HG03175 (cell line): ENCODE measurements around the gene PPP2R3A.
"Not testable (repeated sequence)": the region's sequence is repeated elsewhere in the genome, so short reads cannot be mapped to it uniquely, and the experiment has no call there.

ENCODE experiments used
- ATAC-seq: cut with Tn5 transposase; IDR thresholded peaks from one replicate; pipeline ENCODE4 v1.9.1; 2021; ENCODE audit warnings: mild to moderate bottlenecking, moderate library complexity; ENCODE audit not compliant: unreplicated experiment

Gene PPP2R3A, protein sequence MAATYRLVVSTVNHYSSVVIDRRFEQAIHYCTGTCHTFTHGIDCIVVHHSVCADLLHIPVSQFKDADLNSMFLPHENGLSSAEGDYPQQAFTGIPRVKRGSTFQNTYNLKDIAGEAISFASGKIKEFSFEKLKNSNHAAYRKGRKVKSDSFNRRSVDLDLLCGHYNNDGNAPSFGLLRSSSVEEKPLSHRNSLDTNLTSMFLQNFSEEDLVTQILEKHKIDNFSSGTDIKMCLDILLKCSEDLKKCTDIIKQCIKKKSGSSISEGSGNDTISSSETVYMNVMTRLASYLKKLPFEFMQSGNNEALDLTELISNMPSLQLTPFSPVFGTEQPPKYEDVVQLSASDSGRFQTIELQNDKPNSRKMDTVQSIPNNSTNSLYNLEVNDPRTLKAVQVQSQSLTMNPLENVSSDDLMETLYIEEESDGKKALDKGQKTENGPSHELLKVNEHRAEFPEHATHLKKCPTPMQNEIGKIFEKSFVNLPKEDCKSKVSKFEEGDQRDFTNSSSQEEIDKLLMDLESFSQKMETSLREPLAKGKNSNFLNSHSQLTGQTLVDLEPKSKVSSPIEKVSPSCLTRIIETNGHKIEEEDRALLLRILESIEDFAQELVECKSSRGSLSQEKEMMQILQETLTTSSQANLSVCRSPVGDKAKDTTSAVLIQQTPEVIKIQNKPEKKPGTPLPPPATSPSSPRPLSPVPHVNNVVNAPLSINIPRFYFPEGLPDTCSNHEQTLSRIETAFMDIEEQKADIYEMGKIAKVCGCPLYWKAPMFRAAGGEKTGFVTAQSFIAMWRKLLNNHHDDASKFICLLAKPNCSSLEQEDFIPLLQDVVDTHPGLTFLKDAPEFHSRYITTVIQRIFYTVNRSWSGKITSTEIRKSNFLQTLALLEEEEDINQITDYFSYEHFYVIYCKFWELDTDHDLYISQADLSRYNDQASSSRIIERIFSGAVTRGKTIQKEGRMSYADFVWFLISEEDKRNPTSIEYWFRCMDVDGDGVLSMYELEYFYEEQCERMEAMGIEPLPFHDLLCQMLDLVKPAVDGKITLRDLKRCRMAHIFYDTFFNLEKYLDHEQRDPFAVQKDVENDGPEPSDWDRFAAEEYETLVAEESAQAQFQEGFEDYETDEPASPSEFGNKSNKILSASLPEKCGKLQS (N-terminal part only)

DNA sequence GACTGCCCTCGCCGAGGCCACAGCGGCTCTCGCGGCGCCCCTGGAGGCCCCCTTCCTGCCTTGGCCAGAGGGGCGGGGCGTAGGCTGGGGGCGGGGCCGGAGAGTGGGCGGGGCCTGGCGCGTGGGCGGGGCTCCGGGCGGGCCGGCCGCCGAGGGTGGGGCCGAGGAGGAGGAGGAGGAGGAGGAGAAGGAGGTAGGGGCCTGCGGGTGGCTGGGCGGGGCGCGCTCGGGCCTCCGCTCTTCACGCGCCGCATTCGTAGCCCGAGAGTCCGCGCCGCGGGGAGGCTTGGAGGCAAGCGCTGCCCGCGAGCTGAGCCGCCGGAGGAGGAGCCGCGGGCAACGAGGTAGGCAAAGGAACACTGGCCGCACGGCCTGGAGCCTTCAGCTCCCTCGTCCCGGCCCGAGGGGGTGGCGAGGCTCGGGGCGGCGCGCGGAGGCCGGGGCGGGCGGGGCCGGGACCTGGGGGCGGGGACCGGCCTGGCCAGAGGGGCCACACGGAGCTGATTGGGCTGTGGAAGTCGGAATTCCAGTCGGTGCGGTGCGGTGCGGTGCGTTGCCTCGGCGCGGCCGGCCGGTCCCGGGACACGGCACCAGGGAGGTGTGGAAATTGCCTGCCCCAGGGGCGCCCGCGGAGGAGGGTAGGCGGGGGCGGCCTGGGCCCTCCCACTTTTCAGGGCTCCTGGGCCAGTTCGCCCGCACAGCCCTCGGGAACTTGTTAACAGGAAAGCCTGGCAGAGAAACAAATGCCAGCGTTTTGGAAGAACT lies at the start of gene PPP2R3A:
TSS of gene PPP2R3A (plus strand) at position 223 of the 765 bp plus-strand sequence. CDS start 35,771 bp downstream, outside the sequence.
- peak; percentile 80 for ATAC-seq

DNA sequence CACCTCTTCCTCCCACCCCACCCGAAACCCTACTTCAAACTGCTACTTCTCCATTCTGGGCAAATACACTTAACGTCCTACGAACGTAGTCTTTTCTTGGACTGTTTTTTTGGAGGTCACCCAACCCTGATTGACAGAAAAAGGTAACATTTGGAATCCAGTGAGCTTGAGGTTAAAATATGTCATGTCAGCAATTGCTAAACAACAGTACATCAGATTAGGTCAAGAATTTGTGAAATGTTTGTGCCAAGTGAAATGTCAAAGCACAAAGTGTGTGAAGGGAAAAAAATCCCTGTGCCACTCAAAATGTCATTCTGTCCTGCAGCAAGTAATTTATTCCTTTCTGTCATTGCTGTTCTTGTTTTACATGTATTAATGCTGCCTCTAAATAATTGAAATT lies 49.2 kb upstream of the PPP2R3A start:
- ATAC-seq: no peak

DNA sequence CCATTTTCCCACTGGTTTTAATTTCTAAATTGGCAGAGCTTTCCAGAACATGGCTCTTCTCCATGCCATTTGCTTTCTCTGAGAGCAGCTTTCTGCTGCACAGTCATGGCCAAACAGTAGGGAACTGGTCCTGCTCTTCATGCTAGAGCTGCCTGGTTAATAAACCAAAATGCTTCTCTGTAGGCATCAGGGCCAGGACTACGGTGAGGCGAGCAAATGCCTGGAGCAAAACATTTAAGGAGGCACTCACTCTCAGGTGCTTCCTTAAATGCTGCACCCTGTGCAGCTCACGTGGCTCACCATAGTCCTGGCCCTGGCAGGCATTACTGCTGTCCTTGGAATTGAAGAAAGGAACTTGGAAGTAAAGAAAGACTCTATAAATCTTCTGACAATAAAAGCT lies 48.5 kb upstream of the PPP2R3A start:
- ATAC-seq: no peak

DNA sequence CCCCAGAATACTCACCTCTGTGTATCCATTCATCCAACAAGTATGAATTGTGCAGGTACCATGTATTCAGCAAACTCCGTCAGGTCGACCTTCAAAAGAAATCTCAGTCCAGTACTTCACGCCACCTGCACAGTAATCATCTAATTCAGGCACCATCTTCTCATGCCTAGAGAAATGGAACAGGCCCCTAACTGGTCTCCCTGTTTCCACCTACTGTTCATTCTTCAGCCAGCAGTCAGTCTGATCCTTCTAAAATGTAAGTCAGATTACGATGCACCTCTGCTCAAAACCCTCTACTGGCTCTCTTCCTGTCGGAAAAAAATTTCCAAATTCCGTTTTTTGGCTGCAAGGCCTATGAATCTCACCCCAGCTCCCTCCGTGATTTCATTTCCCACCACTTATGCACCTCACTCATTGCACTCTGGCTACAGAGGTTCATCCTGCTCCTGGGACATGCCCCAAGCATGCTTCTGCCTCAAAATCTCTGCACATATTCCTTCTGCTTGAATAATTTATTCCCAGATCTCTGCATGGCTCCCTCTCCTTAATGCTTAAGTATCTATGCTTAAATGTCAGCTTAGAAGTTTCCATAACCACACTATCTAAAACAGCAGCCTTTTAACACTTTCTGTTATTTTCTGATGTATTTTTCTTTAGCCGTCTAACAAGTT lies 47.5 kb upstream of the PPP2R3A start:
- no peak for ATAC-seq

DNA sequence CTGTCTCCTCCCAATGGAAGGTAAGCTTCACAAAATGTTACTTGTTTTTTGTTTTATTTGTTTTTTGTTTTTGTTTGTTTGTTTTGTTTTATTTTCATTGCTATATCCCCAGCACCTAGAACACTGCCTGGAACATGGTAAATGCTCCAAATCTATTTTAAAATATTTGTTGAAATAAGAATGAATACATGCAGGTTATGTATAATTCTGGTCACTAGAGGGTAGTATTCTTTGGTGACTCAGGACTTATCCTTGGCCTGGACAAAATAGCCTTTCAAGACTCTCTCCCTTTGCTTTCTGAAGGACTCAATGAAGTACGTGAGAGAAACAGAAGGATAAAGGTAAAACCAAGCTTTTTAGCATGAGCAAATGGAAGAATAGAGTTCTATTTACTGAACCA lies 46.9 kb upstream of the PPP2R3A start:
- no peak for ATAC-seq

DNA sequence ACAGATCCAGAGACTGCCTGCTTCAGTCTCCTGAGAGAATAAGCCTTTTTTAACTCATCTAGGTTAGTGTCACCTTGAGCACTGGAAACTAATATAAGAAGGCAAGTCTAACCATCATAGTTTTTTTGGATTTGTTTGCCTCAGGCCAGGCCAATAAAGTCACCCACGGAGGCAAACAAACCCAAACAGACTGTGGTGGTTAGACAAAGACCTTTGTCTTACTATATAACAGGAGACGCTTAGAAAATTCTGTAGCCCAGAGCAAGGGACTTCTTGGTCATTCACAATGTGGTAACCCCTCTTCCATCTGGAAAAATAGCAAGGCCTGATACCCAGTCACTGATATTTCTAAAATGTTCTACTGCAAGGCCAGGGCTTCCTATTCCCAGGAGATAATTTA lies 45.3 kb upstream of the PPP2R3A start:
- no peak for ATAC-seq

DNA sequence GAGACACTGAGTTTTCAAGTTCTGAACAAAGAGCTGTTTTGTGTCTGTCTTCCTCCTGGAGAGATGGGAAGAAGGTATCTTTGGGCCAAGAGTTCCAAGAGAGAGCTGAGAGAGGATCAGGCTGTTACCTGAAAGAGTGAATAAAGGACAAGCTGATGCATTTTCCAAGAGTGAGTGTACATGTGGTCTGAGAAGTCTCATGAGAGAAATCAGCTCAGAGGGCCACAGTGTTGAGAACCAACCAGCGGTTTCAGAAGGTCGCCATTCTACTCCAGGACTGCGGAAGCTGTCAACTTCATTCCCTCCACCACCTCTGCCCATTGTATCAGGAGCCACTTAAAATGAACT lies 42.7 kb upstream of the PPP2R3A start:
- no peak for ATAC-seq

DNA sequence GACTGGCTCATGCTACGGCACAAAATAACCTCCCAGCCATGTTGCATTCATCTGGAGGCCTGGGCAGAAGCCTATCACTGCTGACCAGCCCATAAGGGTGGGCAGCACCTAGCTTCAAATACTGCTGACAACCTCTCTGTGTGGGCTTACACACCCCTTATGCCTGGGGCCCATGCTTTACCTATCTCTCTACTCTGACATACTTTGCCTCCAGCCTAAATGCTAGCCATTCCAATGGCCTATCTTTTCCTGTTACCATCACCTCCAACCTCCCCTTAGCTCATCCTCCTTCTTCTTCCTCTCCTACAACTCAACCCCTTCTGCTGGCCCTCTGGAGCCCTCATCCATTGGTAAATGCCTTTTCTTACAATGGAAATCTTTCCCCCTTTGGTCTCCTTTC lies 41.0 kb upstream of the PPP2R3A start:
- ATAC-seq: no peak

DNA sequence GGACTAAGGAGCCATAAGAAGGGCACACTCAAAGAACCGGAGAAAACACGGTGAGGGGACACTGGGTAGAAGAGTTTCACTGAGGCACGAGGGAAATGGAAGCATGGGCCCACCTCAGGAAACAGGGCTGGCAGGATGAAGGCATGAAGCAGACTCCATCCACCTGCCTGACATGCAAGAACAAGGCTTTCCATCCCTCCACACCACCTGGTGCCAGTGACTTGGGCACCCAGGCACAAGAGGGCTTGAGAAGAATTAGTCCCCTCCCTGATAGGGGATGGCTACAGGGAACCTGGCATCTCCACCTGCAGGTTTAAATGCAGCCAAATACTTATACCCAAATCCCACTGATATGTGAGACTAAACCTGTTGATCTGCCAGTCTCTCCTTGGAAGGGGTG lies 38.9 kb upstream of the PPP2R3A start:
- ATAC-seq: no peak

DNA sequence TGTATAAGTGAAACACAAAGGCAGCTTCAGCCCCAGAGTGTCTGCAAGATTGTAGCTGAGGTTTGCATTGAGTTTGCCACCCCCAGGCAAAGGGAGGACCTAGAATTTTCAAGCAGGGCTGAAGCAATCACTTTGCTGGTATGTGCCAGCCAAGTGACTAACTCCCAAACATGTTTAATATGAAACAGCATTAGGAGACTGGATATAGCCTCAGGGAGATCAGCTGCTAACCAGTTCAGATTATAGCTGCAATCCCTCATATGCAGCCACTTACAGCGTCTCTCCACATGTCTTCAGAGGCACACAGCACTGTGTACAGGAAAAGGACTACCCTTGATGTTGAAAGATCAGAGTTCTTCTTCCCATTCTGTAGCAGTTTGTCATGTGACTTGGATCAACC lies 38.4 kb upstream of the PPP2R3A start:
- no peak for ATAC-seq

DNA sequence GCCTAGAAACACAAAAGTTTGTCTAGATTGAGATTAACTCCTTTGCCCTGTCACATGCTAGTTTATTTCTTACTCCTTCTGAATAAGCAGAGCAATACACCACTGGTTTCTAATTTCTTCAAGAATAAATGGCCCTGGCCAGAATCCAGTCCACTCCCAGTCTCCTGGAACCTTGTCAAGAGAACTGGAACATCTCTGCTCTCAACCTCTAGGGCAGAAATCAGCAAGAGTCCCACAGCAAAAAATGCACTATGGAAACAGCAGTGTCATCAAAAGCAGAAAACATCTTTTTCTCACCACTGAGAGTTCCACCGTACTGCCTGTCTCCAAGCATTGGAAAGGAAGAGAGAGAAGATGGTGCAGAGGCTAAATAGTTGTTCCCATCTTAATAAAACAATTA lies 35.9 kb upstream of the PPP2R3A start:
- no peak for ATAC-seq

DNA sequence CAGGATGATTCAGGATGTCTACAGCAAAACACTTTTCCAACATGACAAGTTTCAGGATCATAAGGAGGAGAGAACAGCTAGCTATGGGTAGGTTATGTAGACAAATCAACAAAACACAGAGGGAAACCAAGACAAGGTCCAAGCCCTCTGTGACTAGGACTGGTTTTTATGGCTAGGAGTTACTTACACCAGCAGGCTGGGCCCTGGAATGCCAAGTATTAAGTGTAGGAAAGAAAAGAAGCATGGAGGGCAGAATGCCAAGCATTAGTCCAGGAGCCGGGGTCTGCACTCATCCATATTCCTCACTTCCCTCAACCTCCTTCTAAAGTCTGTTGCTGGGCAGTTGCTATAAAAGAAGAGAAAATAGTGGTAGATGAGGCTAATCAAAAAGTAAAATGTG lies 35.3 kb upstream of the PPP2R3A start:
- no peak for ATAC-seq

DNA sequence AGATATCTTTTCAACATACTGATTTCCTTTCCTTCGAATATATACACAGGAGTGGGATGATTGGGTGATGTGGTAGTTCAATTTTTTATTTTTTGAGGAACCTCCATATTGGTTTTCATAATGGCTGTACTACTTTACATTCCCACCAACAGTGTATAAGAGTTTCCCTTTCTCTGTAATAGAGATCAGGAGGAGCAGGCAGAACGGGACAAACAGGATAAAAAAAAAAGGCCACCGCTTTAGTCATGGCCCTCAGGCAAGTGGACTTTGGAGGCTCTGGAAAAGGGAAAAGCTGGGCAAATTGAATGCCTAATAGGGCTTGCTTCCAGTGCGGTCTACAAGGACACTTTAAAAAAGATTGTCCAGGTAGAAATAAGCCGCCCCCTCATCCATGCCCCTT lies 30.4 kb upstream of the PPP2R3A start:
- not testable (repeated sequence) for ATAC-seq

DNA sequence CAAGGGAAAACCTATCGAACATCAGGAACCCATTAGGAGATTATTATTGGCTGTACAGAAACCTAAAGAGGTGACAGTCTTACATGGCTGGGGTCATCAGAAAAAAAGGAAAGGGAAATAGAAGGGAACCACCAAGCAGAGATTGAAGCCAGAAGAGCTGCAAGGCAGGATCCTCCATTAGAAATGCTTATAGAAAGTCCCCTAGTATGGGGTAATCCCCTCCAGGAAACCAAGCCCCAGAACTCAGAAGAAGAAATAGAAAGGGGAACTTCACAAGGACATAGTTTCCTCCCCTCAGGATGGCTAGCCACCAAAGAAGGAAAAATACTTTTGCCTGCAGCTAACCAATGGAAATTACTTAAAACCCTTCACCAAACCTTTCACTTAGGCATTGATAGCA lies 27.8 kb upstream of the PPP2R3A start:
- not testable (repeated sequence) for ATAC-seq

DNA sequence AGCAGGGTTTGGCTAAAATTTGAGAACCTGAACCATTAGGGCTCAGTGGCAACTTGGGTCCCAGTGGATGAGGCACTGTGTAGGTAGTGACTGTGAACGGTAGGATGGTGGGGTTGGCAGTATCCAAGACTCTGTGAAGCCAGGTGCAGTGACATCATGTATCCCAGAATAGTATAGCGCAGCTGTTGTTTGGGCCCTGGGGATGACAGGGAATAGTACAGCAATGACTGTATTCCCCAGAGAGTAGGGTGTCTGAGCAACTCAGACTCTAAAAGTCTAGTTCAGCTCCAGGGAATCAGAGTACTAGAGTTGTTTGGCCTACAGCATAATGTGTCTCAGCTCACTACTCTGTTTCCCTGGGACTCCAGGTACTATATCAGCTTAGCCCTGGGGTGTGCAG lies 20.7 kb upstream of the PPP2R3A start:
- ATAC-seq: no peak

DNA sequence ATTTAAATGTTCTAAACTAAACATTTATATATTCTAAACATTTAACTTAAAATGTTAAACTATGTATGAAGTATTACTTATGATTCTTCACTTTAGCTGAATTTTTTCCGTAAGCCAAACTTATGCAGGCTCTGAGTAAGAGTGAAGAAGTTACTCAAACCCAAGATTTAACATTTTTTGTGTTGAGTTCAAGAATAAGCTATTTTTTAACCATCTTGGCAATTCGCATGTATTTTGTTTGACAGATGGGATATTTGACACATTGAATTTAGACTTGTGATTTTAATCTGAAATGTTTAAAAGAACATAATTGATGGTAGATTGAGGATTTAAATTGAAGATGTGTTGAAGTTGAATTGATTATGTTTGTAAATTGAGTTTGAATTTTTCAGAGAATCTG lies 14.6 kb upstream of the PPP2R3A start:
- no peak for ATAC-seq

DNA sequence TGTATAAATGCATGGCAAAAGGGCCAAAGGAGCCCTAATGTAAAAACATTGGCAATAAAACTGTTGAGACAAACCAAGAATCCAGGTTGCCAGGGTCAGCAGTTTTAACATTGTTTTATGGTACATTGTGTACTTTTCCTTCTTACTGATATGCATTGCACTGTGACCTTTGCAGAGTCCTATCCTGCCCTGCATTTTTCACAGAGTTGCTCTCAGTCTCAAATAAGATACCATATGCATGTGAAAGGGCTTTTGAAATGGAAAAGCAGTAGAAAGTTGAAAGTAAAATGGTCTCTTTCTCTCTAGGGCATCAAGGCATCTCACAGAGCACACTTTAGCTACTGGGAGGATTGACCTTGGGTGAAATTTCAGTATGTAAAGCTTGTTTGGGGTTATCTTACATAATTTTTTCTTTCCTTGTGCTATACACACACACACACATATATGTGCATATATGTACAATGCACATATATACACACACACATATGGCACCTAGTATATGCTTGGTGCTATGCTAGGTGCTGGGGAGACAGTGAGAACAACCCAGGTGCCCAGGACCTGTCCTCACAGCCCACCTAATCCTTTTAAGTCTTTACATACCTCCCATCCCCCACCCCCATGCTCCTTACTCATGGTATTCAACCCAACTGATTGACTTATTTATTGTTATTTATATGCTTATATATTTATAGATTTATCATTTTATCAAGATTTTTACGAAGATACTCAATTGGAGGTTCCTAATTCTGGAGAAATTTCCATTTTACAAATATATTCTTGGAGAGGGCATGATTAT lies 1.2 kb upstream of the PPP2R3A start:
- no peak for ATAC-seq

DNA sequence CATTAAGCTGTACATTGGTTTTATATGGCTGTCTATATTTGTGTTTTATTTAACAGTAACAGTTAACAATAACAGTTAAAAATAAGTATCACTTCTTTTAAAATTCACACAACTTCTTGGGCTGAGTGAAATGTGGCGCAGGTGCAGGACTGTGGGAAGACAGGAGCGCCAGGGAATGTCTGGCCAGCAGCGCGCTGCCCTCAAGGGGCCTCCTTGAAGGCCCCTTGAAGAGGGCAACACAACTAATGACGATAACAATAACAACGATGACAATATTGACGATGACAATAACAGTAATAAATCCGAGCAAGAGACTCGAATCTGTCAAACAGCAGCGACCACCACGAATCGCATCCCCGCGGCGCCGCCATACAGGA lies 411 bp upstream of the PPP2R3A start:
- ATAC-seq: no peak

DNA sequence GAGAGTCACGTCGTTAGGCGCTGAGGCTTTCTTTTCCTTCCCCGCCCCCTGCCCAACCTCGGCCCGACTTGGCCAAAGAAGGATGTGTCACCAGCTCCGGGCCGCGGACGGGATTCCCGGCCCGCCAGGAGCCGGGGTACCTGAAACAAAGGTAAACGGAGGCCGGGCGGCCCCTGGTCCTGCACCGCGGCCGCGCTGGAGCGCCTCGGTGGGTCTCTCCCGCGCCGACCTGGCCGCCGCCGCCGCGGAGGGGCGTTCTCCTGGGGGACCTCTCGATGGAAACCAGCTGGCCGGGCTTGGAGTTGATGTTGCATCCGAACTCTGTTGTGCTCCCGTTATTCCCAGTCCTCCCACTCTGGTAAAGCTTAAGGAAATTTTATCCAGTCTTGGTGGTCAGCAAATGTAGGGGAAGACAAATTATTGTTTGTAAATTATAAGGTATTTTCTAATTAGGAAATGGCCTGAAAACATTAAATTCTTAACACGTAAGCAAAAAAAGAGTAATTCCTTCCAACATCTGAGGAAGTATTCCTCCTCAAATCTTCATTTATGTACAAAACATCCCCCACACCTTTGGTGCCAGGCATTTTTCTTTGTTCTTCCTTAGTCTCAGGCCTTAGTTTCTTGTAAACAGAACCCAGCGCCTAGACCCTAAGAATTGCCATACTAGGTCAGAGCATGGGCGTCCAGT lies 888 bp downstream of the PPP2R3A start:
- ATAC-seq: no peak
